LoVo (cell line): Measurements from ENCODE around the gene GEMIN2.
A peak's percentile ranks its signal among the peaks of the same experiment; 100 is the strongest.
"Not testable (repeated sequence)": the region's sequence is repeated elsewhere in the genome, so short reads cannot be mapped to it uniquely, and the experiment has no call there.

Source experiments
- DNase-seq: peaks from one replicate; pipeline ENCODE4 v3.0.0-alpha.2; 2016; ENCODE audit warnings: low spot score

Gene GEMIN2

DNA sequence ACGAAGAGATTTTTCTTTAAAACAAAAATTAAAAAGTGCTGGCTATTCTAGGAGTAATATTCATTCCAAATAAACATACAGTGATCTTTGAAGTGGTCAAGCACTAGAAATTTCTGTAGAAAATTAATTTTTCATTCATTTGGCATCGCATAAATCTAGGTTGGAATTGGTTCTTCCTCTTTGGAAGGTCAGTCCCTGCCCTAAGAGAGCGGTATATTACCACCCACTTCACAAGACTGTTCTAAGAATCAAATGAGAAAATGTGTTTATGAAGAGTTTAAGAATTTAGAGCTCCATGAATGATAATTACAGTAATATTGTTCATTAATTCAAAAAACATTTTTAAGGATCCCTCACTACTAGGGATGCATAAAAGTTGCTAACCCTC is 444 bp upstream of the GEMIN2 start:
- DNase-seq: no peak

DNA sequence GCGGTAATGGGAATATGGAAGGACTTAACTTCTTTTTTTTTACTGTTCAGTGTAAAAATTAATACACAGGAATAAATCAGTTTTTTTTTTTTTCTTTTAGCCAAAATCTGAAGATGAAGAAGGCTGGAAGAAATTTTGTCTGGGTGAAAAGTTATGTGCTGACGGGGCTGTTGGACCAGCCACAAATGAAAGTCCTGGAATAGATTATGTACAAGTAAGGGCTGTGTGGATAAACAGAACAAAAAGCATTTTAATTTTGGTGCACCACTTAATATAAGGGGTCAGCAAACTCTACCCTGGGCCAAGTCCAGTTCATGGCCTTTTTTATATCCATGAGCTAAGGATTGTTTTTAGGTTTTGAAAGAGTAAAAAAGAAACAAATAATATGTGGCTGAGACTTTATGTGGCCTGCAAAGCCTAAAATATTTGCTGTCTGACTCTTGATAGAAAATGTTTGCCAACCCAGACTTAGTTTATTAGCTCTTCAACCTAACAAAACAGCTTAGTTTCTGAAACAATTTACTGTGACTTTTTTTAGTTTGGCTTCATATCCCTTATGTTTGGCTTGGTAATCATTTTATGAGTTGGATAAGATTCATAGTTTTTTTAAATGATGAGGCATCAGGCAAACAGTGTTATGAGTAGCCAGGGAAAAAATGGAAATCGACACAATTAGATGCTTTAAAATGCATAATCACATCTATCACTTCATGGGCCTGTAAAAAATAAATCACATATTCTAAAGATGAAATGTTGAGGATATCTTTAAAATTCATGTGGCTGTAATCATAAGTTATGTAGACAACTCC is 8.4 kb downstream of the GEMIN2 start:
- DNase-seq: no peak

DNA sequence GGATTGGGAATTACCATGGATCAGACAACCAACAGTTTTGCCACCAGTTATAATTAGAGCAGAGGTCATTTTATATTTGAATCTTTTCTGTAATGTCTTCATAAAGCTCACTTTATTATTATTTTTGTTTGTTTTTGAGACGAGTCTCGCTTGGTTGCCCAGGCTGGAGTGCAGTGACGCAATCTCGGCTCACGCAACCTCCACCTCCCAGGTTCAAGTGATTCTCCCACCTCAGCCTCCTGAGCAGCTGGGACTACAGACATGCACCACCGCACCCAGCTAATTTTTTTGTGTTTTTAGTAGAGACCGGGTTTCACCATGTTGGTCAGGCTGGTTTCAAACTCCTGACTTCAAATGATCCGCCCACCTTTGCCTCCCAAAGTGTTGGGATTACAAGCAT is 23.7 kb downstream of the GEMIN2 start:
- not testable (repeated sequence) for DNase-seq

DNA sequence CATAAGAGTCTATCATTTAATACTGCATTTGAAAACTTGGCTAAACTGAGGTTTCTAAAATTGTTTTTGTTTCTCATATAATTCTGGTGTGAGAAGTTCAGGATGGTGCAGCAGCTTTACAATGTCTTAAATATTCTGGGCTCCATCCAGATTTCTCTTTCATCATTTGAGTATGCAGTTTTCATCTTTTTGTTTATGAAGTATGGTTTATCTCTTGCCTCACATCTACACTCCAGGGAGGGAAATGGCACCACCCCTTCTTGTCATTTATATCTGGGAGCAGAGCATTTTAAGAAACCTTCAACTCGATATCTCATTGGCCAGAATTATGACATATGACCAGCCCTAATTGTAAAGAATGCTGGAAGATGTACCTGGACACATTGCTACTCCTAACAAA is 24.3 kb downstream of the GEMIN2 start:
- no peak for DNase-seq

DNA sequence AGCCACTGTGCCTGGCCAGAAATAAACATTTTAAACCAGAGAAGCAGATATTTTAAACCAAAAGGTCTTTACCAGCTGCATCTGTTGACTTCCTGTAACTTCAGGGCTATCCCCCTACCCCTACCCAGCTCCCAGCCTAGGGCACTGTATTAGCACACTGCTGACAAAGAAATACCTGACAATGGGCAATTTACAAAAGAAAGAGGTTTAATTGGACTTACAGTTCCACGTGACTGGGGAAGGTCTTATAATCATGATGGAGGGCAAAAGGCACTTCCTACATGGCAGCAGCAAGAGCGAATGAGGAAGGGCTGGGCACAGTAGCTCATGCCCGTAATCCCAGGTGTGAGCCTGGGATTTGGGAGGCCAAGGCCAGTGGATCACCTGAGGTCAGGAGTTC is 26.0 kb downstream of the GEMIN2 start:
- no peak for DNase-seq

DNA sequence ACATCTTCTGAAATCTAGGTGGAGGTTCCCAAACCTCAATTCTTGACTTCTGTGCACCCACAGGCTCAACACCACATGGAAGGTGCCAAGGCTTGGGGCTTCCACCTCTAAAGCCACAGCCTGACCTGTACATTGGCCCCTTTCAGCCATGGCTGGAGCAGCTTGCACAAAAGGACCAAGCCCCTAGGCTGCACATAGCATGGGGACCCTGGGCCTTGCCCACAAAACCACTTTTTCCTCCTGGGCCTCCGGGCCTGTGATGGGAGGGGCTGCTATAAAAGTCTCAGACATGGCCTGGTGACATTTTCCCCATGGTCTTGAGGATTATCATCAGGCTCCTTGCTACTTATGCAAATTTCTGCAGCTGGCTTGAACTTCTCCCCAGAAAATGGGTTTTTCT is 27.5 kb downstream of the GEMIN2 start:
- not testable (repeated sequence) for DNase-seq

DNA sequence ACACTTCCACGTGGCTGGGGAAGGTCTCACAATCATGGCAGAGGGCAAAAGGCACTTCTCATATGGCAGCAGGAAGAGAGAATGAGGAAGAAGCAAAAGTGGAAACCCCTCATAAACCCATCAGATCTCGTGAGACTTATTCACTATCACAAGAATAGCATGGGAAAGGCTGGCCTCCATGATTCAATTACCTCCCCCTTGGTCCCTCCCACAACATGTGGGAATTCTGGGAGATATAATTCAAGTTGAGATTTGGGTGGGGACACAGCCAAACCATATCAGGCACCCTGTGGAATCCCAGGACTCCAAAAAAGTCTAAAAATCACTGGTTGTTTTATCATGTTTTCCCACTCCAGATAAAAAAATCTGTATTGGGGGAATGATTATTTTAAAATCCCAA is 29.1 kb downstream of the GEMIN2 start:
- DNase-seq: not testable (repeated sequence)

DNA sequence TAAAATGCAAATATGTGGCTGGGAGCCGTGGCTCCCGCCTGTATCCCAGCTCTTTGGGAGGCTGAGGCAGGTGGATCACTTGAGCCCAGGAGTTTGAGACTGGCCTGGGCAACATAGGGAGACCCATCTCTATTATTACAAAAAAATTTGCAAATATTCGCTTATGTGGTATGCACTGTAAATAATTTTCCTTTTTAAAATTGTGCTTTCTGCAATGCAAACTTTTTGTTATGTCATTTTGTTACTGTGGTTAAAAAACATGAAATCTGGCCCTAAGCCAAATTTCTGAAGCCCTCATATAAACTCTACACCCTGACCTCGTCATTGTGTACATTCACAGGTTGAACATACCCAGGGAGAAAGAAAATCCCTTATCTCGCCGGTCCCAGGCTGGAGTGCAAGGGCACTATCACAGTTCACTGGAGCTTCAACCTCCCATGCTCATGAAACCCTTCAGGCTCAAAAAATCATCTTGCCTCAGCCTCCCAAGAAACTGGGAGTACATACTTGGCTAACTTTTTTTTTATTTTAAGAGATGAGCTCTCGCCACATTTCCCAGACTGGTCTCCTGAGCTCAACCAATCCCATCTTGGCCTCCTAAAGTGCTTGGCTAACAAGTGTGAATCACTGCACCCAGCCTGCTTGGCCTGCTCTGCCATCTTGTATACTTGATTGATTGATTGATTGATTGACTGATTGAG is 31.3 kb downstream of the GEMIN2 start:
- DNase-seq: no peak

DNA sequence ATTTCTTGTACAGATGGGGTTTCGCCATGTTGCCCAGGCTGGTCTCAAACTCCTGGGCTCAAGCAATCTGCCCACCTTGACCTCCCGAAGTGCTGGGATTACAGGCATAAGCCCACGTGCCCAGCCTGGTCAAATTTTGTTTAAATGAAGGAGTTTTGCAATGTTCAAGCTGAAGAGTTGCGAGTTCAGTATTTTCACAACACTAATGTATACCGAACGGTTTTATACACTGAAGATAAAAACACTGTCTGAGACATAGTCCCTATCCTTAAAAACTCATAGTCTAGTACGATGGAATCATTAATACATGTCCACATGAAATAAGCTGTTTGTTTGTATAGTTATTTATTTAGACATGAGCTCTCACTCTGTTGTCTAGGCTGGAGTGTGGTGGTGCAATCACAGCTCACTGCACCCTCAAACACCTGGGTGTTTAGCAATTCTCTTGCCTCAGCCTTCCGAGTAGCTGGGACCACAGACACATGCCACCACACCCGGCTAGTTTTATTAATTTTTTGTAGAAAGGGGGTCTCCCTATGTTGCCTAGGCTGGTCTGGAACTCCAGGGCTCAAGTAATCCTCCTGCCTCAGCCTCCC is 40.6 kb downstream of the GEMIN2 start:
- no peak for DNase-seq

DNA sequence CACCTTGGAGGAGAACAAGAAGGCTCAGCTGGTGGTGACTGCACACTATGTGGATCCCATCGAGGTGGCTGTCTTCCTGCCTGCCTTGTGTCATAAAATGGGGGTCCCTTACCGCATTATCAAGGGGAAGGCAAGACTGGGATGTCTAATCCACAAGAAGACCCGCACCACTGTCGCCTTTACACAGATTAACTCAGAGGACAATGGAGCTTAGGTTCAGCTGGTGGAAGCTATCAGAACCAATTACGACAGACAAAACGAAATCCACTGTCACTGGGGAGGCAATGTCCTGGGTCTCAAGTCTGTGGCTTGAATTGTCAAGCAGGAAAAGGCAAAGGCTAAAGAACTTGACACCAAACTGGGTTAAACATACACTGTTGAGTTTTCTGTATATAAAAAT is 43.4 kb downstream of the GEMIN2 start:
- DNase-seq: no peak

DNA sequence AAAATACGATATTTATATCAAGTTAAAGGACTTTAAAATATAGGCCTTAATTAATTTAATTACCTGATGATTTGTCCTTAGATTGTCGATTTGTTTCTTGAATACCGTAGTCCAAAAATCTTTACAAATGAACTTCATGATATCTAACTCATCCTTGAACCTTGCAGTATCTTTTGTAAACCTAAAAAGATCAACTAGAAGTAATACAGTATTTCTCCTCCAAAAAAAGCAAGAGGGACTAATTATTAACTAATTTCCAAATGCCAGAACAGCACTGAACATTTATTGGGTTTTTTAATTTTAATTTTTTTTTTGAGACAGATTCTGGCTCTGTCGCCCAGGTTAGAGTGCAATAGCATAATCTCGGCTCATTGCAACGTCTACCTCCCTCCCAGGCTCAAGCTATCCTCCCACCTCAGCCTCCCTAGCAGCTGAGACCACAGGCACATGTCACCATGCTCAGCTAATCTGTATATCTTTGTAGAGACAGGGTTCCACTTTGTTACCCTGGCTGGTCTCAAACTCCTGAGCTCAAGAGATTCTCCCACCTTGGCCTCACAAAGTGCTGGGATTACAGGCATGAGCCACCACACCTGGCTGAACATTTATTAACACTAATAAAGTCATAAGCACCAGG is 44.2 kb downstream of the GEMIN2 start:
- DNase-seq: no peak

DNA sequence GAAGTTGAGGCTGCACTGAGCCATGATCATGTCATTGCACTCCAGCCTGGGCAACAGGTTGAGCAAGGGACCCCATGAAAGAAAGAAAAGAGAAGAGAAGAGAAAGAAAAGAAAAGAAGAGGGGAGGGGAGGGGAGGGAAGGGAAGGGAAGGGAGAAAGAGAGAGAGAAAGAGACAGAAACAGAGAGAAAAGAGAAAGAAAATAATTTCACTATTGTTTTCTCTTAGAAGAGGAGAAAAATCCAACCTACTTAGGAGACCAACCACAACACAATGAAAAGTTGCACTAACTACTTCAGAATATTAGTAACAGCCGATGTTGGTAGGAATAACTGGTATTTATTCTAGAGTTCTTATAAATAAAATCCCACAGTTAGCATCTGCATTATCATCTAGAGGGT is 46.4 kb downstream of the GEMIN2 start:
- DNase-seq: no peak

DNA sequence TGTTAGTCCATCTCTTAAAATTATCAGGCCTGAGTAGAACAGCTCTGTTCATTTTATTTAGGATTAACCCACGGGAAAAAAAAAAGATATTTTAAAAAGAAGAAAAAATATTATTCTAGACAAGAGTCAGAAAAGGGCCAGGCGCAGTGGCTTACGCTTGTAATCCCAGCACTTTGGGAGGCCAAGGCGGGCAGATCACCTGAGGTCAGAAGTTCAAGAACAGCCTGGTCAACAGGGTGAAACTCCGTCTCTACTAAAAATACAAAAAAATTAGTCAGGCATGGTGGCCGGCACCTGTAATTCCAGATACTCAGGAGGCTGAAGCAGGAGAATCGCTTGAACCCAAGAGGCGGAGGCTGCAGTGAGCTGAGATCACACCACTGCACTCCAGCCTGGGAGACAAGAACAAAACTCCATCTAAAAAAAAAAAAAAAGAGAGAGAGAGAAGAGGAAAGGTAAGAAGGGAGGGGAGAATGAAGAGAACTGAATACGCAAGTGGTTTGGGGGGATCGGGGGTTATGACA is 53.7 kb downstream of the GEMIN2 start:
- DNase-seq: not testable (repeated sequence)

DNA sequence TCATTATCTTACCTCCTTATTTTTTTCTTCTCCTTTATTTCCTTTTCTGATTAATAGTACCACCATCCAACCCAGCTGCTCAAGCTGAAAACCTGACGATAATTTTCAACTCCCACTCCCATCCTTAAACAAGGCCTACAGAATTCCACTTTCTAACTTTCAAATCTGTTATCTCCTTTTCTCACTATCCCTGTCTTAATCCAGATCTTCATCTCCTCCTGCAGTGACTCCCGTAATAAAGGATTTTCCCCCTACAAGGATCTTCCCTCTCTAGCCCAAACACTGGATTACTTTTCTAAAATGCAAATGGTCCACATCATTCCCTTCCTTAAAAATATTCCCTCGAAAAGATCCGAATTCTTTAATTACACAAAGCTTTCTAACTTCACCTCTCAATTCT is 54.5 kb downstream of the GEMIN2 start:
- no peak for DNase-seq

DNA sequence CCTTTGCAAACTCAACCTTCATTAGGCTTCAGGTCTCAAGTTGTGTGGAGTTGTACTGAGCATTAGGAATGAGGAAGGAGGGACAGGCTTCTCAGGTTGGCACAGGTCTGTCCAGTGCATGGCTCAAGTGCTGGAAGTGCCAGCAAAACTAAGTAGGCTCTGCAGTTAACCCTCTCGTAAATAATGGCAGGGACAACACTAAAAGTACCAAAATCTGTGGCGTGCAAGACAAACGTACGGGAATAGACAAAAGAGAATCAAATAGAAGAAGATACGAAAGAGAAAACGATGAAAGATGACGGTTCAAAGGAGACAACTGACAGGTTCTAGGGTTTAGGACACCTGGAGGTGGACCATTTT is 55.4 kb downstream of the GEMIN2 start:
- no peak for DNase-seq

DNA sequence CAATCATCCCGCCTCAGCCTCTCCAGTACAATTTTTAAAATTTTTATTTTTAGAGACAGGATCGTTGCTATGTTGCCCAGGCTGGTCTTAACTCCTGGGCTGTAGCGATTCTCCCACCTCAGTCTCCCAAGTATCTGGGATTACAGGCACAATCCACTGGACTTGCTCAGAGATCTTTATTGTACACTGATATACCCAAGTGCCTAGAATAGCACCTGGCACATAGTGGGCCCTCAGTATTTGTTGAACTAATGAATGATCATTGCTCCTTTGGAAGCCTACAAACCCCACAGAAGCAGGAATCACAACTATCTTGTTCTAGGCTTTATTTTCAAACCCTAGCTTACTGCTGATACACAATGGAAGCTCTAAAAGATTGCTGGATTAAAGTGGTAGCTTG is 59.1 kb downstream of the GEMIN2 start:
- no peak for DNase-seq

DNA sequence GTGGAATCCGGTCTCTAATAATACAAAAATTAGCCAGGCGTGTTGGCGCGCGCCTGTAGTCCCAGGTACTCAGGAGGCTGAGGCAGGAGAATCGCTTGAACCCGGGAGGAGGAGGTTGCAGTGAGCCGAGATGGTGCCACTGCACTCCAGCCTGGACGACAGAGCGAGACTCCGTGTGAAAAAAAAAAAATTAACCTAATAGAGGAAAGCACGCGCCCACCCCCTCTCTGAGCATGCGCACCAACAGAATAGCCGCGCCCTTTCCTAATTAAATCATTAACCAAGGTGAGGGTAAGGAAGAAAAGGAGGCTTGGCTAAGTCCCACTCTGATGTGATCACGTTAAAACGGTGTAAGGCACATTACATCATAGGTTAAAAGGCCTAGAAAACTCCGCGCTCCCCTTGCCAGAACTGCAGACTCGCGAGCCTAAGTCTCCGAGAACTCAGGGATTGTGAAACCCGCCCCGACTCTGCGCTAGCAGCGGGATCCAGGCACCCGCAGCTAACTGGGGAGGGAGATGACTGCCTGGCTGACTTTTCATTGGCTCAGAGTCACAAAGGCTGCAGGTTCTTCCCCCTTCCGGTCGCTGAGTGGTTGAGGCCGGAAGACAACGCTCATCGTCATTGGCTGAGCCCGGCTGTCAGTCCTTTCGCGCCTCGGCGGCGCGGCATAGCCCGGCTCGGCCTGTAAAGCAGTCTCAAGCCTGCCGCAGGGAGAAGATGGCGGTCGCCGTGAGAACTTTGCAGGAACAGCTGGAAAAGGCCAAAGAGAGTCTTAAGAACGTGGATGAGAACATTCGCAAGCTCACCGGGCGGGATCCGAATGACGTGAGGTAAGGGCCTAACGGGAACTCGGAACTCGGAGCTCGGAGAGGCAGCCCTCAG is 60.7 kb downstream of the GEMIN2 start, which contains the start of gene PNN:
Gene PNN (plus strand): TSS at position 695 of the 885 bp plus-strand sequence. CDS start 26 bp downstream, at position 721.
- DNase-seq: peak; percentile 99

DNA sequence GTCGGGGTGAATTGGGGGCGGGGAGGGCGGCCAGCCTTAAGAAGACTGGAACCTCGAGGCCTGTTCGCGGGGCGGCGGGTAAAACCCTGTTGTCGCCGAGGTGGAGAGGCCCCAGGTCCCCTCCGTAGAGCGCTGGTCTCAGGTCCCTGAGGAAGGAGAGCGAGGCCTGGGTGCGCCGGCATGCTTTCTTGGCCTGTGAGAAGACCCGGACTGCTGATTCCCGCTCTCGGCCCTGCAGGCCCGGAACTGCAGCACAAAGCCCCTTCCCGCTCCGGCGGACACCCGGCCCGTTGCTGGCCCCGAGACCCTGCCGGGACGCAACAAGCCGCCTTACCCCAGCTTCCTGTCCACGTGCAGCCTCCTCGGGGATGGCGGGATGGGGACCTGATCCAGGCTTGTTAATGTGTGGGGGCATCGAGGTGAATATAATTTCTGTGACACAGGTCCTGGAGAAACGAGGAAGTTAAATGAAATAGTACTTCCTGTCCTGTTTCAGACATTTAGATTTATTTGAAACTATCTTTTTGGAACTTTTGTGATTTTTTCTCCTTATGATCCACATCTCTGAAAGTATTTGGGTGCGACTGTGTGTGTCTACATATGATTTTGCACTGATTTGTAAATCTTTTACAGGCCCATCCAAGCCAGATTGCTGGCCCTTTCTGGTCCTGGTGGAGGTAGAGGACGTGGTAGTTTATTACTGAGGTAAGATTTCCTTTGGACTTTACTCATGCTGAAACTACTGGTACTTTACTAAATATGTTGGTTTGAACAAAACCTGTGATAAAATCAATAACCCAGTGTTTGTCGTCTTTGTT is 61.5 kb downstream of the GEMIN2 start:
- DNase-seq: peak; percentile 26

DNA sequence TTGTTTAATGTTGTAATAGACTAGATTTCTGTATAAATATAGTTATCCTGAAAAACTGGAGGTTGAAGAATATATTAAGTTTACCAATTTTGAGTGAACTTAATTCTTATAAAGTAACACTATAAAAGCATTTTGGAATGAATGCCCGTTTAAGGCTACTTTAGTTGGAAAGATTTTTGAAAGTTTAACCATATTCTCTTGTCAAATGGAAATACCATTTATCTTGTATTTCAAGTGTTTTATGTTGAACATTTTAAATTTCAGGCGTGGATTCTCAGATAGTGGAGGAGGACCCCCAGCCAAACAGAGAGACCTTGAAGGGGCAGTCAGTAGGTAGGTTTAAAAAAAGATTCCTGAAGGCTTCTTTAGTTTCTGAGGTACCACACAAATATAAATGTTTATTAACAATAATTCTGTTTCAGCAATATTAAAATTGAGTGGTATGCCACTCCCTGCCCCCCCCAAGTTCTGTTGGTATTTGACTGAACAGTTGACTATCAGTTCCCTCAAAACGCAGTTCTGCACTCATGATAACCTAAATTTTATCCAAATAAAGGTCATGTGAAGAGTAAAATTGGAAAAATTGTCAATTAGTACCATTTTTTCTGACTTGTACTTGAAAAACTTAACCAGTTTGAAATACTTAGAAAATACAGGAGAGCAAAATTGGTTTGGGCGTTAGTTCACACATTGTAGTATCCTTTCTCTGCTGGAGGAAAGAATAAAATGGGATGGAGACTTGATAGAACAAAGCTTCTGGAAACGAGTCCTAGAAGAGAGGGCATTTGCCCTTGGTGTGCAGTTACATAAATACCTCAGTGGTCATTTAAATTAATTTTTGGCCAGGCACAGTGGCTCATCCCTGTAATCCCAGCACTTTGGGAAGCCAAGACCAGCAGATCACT is 62.4 kb downstream of the GEMIN2 start:
- DNase-seq: no peak

DNA sequence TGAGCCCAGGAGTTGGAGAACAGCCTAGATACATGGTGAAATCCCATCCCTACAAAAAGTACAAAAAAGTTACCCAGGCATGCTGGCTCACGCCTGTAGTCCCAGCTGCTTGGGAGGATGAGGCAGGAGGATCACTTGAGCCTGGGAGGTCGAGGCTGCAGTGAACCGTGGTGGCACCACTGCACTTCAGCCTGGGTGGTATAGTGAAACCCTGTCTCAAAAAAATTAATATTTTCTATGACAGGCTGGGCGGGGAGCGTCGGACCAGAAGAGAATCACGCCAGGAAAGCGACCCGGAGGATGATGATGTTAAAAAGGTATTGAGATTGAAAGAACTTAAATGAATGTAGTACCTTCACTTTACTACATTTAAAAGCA is 63.0 kb downstream of the GEMIN2 start:
- no peak for DNase-seq
